HT-29 (cell line): ENCODE results near the gene IDH2. TPM values are rescaled to one million over a fixed set of nuclear protein-coding genes. Genes with fewer than 3 reads are reported as not detected.
"Not testable (repeated sequence)": the region's sequence is repeated elsewhere in the genome, so short reads cannot be mapped to it uniquely, and the experiment has no call there.

Source experiments
- DNase-seq: peaks from one replicate; pipeline ENCODE4 v3.0.0-alpha.2; 2015; ENCODE audit warnings: low spot score
- total RNA-seq: library from RNA; depleted of rRNA; stranded (reverse); fragments of >200 nt; shearing (Covaris generic); gene quantifications from 2 replicates; pipeline ENCODE4 v1.2.3, GENCODE V29; 2014

IDH2 gene
- total RNA-seq, 1 experiment from 2014 or later = 202 TPM

DNA sequence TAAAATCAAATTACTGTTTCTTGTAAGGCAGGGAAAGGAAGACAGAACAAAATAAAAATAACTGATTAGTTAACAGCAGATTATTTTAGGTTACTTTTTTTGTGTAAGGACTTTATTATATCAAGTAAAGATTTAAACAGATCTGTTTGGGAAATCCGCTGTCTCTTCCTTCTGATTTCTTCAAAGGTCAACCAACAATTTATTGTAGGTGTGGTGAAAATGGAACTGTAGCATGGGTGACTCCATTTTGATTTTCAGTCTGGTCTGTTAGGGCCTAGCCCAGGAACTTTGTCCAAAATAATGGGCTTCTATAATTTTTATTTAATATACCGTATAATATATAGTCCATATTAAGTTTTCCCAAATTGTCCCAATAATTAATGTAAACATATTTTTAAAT, 13.5 kb upstream of the IDH2 start:
- DNase-seq = no peak

DNA sequence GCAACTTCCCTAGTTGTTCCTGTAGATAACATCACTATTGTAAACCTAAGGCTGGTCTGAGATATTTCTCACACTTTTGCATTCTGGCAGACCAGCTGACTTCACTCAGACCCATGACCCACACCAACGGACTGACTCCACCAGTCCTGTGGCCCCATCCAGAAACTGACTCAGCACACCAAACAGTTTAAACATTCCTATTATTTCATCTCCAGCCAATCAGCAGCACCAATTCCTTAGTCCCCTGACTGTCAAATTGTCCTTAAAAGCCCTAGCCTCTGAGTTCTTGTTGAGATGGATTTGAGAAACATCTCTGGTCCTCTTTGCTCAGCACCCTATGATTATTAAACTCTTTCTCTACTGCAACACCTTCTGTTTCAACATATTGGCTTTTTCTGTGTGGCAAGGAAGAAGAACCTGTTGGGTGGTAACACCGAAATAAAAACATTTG, 12.2 kb upstream of the IDH2 start:
- DNase-seq = no peak

DNA sequence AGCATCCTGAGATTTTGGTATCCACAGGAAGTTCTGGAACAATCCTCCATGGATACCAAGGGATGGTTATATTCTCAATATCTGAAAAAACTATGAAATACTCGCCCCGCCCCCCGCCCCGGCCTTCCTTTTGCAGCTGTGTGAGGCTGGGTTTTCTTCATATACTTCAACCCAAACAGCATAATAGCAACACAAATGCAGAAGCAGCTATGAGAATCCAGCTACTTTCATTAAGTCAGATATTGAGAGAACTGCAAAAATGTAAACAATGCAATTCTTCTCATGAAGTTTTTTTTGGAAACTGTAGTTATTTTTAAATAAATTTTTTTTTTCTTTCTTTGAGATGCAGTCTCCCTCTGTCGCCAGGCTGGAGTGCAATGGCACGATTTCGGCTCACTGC, 10.9 kb upstream of the IDH2 start:
- no peak for DNase-seq

DNA sequence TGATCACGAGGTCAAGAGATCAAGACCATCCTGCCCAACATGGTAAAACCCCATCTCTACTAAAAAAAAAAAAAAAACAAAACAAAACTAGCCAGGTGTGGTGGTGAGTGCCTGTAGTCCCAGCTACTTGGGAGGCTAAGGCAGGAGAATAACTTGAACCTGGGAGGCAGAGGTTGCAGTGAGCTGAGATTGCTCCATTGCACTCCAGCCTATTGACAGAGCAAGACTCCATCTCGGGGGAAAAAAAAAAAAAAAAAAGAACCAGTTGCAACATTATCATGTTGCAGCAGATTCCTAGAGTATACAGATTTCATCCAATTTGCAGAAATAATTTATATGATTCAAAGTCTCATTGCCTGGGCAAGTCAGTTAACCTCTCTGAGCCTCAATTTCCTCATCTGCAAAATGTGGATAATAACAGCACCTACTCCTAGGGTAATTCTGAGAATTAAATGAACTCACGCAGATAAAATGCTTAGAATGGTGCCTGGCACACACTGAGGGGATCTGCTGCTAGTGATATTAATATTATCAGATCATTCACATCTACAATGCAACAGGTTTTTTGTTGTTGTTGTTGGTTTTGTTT, 7.0 kb upstream of the IDH2 start:
- not testable (repeated sequence) for DNase-seq

DNA sequence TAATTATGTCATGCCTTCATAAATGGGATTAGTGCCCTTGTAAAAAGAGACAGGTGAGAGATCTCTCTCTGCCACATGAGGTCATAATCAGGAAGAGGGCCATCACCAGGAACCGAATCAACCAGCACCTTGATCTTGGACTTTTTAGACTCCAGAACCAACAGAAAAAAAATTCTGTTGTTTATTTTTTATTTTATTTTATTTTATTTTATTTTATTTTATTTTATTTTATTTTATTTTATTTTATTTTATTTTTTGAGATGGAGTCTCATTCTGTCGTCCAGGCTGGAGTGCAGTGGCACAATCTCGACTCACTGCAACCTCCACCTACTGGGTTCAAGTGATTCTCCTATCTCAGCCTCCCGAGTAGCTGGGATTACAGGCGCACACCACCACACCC, 5.8 kb upstream of the IDH2 start:
- DNase-seq = not testable (repeated sequence)

DNA sequence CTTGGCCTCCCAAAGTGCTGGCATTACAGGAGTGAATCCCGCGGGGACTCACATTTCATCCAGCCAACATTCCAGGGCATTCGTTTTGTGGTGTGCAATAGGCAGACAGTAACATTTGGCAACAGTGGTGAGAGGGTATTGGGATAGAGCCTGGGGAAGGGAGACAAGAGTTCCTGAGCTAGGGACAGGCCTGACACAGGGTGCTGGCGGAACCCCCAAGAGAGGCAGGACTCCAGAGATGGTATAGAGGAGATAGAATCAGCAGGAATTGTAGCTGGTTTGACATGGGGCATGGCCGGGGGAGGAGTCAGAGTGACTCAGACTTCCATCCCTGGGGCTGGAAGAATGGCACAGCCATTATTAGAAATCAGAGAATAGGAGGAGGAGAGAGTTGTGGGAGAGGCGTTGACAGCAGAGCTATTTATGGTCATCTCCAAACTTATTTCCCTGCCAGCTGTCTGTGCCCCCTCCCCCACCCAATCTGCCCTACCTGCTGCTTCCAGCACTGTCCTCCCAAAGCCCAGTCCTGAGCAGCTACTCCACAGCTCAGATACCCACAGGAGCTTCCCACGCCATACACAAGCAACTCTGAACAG, 4.4 kb upstream of the IDH2 start:
- peak; percentile 51 for DNase-seq

DNA sequence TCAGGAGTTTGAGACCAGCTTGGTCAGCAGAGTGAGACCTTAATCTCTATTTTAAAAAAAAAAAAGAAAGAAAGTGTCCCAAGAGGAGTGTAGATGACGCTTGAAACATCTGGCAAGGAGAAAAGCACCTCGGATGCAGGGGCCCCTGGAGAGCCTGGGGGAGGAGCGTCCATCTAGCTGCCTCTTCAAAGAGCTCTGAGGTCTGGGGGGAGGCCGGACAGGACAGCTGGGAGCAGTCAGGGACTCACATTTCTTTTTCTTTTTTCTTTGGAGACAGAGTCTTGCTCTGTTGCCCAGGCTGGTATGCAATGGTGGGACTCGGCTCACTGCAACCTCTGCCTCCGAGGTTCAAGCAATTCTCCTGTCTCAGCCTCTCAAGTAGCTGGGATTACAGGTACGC, 3.3 kb upstream of the IDH2 start:
- DNase-seq = no peak

DNA sequence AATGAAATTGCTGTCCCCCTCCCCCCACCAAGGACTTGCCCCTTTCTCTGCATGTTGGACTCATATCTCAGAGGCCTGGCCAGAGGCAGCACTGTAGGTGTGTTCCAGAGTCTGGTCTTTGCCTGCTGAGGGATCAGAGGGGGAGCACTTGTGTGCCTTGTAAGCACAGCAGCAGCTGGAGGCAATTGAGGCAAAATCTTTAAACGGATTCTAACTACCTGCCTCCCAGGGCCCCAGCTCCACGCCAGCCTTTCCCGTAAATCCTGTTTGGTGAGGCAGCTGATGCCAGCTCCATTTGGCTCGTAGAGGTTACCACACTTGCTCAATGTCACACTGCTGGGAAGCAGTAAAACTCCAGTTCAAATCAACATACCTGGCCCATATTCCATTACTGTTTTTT, 2.3 kb upstream of the IDH2 start:
- DNase-seq = peak; percentile 72

DNA sequence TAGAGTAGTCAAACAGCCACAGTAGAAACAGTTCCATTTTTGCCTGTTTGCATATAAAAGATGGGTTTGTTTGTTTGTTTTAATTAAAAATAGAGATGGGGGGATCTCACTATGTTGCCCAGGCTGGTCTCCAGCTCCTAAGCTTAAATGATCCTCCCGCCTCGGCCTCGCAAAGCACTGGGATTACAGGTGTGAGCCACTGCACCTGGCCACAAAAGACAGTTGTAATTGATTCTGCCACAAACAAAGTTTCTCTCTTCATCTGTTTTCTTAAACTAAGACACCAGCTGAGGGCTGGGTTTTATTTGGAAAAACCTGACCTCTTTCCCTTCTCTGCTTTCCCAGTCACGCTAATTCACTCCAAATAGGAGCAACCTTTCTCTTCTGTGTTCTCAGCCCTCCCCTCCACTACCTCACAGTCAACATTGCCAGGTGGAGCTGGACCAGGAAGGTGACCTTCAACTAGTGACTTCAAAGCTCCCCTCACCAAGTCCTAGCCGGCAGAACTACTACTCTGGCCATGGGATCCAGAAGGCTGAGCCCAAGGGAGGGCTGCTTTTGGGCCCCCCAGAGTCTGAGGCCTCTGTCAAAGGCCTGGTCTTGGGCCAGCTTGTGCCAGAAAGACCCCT, 1.5 kb upstream of the IDH2 start:
- DNase-seq = no peak

DNA sequence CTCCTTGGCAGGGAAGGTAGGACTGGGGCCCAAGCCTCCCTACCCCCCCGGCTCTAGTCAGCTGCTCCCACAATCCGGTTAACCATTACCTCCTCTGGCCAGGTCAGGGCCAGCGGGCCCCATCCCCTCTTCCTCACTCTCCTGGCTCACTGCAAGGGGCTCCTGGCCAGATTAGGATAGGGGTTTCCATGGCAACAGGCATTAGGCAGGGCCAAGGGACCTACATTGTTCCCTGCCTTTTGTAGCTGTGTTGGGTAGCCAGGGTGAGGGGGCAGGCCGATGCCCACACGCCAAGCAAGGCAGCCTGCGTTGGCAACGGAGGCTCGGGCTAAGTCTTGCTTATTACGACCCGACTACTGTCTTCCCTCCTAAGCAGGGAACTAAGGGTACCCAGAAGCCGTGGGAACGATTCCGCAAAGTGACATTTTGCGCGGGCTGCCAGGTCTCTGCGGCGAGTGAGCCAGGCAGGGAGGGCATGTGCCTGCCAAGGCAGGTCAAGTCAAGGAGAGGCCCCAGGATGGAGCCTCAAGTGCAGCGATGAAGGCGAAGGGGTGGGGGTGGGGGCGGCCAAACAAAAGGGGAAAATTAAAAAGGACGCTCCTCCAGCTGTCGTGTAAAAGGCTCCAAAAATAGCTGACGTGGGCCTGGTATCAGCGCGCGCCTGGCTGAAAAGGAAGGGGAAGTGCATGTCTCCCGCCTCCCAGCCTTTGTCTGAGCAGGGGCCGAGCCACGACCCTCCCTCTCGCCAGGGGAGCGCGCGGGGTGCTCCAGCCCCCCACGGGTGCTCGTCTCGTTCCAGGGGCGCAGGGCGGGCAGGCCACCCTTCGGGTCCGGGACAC, 919 bp downstream of the IDH2 start:
- DNase-seq = peak; percentile 29

DNA sequence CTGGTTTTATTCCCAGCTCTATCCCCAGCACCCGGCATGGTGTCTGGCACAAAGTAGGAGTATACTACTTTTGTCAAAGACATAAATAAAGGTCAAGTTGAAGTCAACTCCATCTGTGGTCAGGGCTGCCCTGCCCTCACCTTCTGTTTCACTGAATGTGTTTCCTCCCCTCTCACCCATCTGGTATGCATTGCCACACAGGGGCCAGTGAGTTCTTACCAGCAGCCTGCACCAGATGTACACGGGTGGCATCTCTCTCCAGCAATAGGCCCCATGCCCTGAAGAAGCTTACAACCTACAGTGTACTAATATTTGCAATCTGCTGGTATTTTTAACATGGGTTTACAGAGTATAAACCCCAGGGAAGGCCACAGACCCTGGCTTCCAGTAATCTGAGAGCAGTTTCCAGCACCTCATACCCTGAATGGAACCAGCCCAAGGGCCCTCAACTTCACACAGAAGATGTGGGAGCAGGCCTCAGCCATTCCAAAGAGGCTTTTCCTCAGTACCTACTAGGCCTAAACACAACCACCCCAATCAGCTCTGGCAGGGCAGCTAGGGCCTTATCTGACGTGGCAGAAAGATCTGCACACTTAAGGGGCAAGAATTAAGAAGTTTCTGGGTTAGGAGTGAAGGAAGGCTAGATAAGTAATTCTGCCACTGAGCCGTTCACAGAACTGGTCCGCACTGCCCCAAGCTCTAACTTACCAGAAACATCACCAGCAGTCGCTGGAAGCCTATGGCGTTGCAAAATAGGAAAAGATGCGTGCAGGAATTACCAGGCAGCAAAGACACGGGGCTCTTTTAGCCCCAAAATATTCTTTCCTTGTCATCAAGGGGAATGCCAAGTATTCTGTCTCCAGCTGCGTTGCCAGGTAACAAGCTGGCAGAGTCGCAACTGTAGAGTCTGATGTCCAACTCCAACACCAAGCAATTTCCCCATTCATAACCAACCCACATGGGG, 2.1 kb downstream of the IDH2 start:
- no peak for DNase-seq

DNA sequence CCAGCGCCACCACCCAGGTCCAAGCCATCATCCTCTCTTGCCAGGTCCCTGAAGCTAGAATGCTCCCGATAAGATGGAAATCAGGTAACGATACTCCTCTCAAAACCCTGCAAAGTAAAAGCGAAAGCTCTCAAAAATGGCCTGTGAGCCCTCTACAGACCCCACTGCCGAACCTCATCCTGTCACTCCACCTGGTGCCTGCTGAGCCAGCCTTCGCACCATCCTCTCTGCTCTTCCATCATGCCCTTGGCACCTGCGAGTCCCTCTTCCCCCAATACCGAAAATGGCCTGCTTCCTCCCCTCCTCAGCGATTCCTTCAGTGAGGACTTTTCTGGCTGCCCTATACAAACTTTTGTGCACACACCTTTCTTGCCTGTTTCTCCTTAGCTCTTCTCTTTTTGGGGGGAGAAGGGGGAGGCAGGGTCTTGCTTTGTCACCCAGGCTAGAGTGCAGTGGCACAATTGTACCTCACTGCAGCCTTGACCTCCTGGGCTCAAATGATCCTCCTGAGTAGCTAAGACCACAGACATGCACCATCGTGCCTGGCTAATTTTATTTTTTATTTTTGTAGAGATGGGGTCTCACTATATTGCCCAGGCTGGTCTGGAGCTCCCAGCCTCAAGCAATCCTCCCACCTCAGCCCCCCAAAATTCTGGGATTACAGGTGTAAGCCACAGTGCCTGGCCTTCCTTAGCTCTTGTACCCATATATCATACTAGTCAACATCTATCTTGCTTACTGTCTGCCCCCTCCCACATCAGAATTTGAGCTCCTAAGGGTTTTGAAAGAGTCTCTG, 3.0 kb downstream of the IDH2 start:
- no peak for DNase-seq

DNA sequence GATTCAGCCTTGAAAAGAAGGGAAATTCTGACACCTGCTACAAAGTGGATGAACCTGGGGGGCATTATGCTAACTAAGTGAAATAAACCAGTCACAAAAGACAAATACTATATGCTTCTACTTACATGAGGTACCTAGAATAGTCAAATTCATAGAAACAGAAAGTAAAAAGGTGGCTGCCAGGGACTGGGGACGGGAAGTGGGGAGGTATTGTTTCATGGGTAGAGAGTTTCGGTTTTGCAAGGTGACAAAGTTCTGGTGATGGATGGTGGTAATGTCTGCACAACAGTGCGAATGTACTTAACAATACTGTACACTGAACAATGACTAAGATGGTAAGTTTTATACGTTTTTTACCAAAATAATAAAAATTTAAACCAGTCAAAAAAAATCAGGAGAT, 4.8 kb downstream of the IDH2 start:
- no peak for DNase-seq

DNA sequence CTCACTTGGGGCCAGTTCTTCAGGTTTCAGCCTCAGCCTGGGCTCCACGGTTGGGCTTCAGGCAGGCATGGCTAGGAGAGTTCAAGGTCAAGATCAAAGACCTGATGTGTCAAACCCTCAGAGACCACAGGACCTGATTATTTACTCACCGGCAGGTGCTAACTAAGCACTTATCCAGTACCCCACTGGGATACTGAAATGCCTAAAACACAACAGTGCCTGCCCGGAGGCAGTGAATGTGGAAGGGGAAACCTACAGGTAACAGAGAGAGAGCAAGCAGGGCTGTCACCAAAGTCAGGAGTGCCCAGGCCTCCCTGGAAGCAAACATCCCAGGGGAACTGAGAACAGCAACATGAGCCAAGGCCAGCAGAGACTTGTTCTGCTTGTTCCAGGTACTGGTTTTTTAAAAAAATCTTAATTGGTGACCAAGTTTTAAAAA, 6.7 kb downstream of the IDH2 start:
- DNase-seq = no peak

DNA sequence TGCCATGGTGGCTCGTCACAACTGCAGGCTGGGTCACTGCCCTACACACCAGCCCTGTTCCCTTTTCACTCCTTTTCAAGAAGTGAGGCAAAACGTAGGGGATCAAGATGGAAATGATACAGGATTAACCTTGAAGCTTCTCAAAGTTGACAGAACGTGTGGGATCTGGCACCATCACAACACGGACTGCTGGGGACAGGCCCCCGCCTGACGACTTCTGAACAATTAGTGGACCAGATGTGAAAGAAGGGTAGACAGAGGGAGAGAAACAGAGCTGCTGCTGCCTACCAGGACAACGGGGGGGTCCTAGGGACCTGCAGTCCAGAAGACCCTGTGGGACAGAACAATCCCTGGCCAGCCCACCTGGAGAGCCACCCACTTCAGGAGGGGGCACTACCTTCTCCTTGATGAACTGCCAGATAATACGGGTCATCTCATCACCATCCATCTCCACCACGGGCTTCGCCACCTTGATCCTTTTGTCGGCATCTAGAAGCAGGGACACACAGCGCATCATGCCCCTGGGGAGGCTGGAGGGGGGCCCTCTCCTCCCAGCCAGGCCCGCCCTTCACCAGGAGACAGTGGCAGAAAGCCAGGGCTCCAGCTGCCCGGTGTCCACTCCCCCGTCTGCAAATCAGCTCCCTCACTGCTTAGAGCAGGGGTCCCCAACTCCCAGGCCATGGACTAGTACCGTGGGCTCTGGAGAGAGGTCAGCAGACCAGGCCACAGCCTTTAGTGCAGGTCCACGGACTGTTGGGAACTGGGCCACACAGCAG, 10.9 kb downstream of the IDH2 start:
- no peak for DNase-seq

DNA sequence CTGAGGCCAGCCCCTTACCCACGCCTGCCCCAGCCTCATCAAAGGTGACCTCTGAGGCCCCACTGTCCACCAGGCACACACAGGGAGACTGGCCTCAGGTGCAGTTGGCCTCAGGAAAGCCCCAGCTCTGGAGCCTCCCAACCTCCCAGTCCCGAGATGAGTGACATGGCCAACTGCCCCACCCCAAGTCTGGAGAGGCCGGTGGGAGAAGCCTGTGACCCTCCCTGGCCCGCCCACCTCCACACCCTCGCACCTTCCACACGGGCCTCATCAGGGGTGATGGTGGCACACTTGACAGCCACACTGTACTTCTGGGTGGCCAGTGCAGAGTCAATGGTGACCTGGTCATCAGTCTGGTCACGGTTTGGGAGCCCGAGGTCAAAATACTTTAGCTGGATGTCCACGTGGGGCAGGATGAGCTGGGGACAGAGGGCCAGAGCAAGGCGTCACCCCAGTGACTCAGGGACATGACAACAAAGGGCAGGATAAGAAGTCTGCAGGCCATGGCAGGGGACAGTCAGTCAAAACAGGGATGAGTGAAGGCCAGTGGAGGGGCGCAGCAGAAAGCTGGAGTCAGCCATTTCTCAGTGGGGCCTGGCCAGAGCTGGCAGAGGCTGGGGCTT, 11.9 kb downstream of the IDH2 start:
- no peak for DNase-seq

DNA sequence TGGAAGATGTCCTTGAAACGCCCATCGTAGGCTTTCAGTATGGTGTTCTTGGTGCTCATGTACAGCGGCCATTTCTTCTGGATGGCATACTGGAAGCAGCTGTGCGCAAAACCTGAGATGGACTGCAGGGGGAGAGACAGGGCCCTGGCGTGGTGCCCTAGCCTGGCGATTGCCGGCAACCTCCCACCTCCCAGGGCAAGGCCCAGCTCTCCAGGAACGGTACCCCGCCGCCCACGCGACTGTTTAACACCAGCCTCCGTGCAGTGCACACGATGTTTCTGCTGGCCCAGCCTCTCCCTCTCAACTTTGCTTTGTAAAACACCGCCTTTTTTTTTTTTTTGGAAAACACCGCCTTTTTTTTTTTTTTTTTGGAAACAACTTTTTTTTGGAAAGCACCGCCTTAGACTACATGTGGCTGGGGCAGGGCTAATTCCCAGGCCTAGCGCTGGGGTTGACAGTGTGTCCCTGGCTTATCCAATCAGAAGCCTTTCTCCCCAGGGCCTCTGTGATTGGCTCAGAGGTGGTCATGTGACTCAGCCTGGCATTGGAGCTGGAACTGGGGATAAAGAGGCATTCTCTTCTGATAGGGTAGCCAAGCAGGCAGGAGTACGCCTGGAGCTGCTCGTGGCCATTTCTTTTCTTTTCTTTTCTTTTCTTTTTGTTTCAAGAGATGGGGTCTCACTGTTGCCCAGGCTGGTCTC, 14.7 kb downstream of the IDH2 start:
- peak; percentile 72 for DNase-seq

DNA sequence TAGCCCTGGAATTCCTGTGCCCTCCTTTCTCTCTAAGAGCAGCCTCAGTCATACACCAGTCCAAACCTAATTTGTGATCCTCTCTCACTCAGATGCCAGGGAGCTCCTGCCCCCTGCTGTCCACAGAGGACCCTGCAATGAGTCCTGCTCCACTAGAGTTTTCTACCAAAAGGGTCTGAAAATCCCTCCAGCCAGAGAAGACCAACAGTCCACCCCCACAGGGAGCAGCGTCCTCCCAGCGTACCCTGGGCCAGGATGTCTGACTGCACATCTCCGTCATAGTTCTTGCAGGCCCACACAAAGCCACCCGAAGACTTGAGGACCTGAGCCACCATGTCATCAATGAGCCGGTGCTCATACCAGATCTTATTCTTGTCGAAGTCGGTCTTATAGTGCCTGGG, 15.4 kb downstream of the IDH2 start:
- DNase-seq = peak; percentile 85
